ENCODE data around the gene MTHFD2. TPM values are rescaled to one million over a fixed set of nuclear protein-coding genes. Genes with fewer than 3 reads are reported as not detected.
"Not testable (repeated sequence)": the region's sequence is repeated elsewhere in the genome, so short reads cannot be mapped to it uniquely, and the experiment has no call there.

Gene MTHFD2
- total RNA-seq, 2 experiments from 2014 or later: 162 to 164 TPM

- H3K4me3 Mint-ChIP-seq; H3K27ac Mint-ChIP-seq; H3K9me3 Mint-ChIP-seq (ENCODE audit: insufficient read depth); ATAC-seq; H3K27me3 Mint-ChIP-seq (ENCODE audit: low read depth); DNase-seq; H3K4me1 Mint-ChIP-seq (ENCODE audit: low read depth): not testable (repeated sequence)
- peaks cover 58% of the 10 kb centered on the region for H3K36me3 Mint-ChIP-seq (ENCODE audit: low read depth)
- CTCF ChIA-PET: interaction anchor here (1.0 to 2.3 kb wide), 5 partner anchors 10 to 393 kb away, joined by 3 to 9 read pairs (median 4); partner anchors contain the start of gene MTHFD2
- POLR2A ChIA-PET: interaction anchor here (0.9 to 1.1 kb wide), 2 partner anchors 9 to 37 kb away, joined by 3 to 4 read pairs; partner anchors contain the start of gene MOB1A
These were observed 17.4 kb downstream of the MTHFD2 start for GRCh38 chr2:74215771-74216170.

DNA sequence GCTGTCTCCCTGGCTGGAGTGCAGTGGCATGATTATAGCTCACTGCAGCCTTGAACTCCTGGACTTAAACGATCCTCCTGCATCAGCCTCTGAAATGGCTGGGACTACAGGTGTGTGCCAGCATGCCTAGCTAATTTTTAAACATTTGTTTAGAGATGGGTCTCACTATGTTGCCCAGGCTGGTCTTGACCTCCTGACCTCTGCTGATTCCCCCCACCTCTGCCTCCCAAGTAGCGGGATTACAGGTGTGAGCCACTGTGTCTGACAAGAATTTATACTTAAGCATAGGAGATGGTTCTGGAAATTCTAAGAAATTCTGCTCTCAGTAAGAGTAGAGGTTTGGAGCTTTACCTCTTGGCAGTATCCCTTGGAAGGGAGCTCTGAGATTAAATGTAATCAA is 18.2 kb downstream of the MTHFD2 start:
- DNase-seq (no peak), ATAC-seq (no peak)
- no peak overlapping the region for H3K27ac Mint-ChIP-seq
- H3K36me3 Mint-ChIP-seq (ENCODE audit: low read depth): peaks cover 51% of the 10 kb centered on the region
- H3K27me3 Mint-ChIP-seq (ENCODE audit: low read depth): no peaks in the 10 kb centered on the region
- POLR2A ChIA-PET: interaction anchor here (0.9 to 1.1 kb wide), 2 partner anchors 10 to 38 kb away, joined by 3 to 4 read pairs; partner anchors contain the start of gene MOB1A
- no peak overlapping the region for H3K4me3 Mint-ChIP-seq
- CTCF ChIA-PET: interaction anchor here (1.0 to 2.3 kb wide), 4 partner anchors 11 to 175 kb away, joined by 3 to 9 read pairs (median 4); partner anchors contain the start of gene MTHFD2
- H3K4me1 Mint-ChIP-seq (ENCODE audit: low read depth): no peaks in the 10 kb centered on the region
- H3K9me3 Mint-ChIP-seq (ENCODE audit: insufficient read depth): no peaks in the 10 kb centered on the region

DNA sequence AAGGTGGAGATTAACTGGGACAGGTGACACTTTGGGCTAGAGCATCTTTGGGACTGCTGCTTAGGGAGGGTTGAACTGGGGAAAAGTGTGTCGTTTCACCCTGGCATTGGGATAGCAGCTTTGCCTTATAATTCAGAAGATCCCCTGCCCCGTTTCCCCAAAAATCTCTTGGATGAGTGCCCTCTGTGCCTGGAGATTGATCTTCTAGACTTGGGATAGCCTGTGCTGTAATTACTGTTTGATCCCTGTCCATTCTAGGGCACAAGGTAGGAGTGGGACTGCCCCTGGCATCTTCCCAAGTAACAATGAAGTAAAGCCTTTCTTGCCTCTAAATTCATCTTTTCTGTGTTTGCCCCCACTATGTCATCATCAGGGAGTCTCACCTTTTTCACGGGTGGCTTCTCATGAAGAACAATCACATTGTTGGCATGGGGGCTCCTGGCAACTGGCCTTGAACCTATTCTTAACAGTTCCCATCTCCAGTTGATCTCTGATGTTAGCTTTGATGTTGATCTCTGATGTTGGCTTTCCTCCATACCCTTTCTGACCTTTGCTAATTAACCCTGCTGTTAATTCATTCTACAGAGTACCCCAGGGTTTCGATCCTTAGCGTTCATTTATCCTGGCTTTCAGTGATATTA is 21.6 kb downstream of the MTHFD2 start:
- Mint-ChIP-seq H3K27me3 (ENCODE audit: low read depth) (no peaks in the 10 kb centered on the region), H3K36me3 (ENCODE audit: low read depth) (peaks cover 34% of the 10 kb centered on the region), H3K4me3 (no peak overlapping the region), H3K4me1 (ENCODE audit: low read depth) (peaks cover 3% of the 10 kb centered on the region), H3K27ac (no peak overlapping the region), H3K9me3 (ENCODE audit: insufficient read depth) (no peaks in the 10 kb centered on the region)
- POLR2A ChIA-PET: interaction anchor here (0.6 kb wide), 1 partner anchor 310 kb away, joined by 3 read pairs; the partner anchor contains the start of genes AUP1 and HTRA2
- no peak for ATAC-seq
- CTCF ChIA-PET: no interaction called here
- no peak for DNase-seq

DNA sequence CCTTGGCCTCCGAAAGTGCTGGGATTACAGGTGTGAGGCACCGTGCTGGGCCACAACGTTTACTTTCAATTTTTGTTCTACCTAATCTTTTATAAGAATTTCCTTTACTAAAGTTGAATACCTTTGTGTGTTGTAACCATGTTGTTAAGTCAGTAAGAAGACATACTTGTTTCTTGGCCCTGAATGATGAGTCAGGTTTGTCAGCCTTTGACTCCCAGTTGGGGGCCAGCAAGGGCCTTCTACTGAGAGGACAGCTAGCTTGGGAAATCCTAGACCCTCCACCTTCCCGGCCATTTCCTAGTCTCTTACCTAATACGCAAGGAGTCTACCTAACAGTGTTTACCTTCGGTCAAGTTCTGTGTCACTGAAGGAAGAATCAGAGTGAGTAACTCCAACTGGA is 22.7 kb downstream of the MTHFD2 start:
- Mint-ChIP-seq H3K4me1 (ENCODE audit: low read depth) (peaks cover 3% of the 10 kb centered on the region), H3K36me3 (ENCODE audit: low read depth) (peaks cover 27% of the 10 kb centered on the region), H3K27me3 (ENCODE audit: low read depth) (no peaks in the 10 kb centered on the region), H3K4me3 (no peak overlapping the region), H3K9me3 (ENCODE audit: insufficient read depth) (no peaks in the 10 kb centered on the region), H3K27ac (no peak overlapping the region)
- ATAC-seq (no peak), DNase-seq (no peak)
- CTCF ChIA-PET: no interaction called here
- POLR2A ChIA-PET: no interaction called here

- ATAC-seq (peak; percentile 10), DNase-seq (no peak)
- H3K4me3 Mint-ChIP-seq: no peak overlapping the region
- POLR2A ChIA-PET: no interaction called here
- peak overlapping the region; percentile 26 for H3K27ac Mint-ChIP-seq
- H3K27me3 Mint-ChIP-seq (ENCODE audit: low read depth): no peaks in the 10 kb centered on the region
- no peaks in the 10 kb centered on the region for H3K9me3 Mint-ChIP-seq (ENCODE audit: insufficient read depth)
- peaks cover 23% of the 10 kb centered on the region for H3K36me3 Mint-ChIP-seq (ENCODE audit: low read depth)
- peaks cover 3% of the 10 kb centered on the region for H3K4me1 Mint-ChIP-seq (ENCODE audit: low read depth)
- CTCF ChIA-PET: no interaction called here
These were observed 23.3 kb downstream of the MTHFD2 start for GRCh38 chr2:74221604-74222299.

DNA sequence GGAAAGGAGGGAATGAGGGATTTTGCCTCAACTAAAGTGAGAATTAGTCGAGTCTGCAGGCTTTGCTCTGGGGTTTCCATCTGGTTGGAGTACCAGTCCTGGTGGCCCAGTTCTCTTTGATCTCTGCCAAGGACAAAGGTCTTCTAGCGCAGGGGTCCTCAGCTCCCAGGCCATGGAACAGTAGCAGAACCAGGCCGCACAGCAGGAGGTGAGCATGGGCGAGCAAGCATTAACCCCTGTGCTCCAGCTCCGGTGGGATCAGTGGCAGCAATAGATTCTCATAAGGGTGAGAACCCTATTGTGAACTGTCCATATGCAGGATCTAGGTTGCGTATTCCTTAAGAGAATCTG is 23.9 kb downstream of the MTHFD2 start:
- Mint-ChIP-seq H3K27ac (no peak overlapping the region), H3K9me3 (ENCODE audit: insufficient read depth) (no peaks in the 10 kb centered on the region), H3K4me3 (no peak overlapping the region), H3K36me3 (ENCODE audit: low read depth) (peaks cover 20% of the 10 kb centered on the region), H3K4me1 (ENCODE audit: low read depth) (peaks cover 3% of the 10 kb centered on the region), H3K27me3 (ENCODE audit: low read depth) (no peaks in the 10 kb centered on the region)
- ChIA-PET POLR2A (no interaction called here), CTCF (no interaction called here)
- ATAC-seq: no peak
- DNase-seq: no peak

- Mint-ChIP-seq H3K27me3 (ENCODE audit: low read depth) (no peaks in the 10 kb centered on the region), H3K9me3 (ENCODE audit: insufficient read depth) (no peaks in the 10 kb centered on the region), H3K27ac (no peak overlapping the region), H3K4me3 (no peak overlapping the region), H3K36me3 (ENCODE audit: low read depth) (peaks cover 8% of the 10 kb centered on the region), H3K4me1 (ENCODE audit: low read depth) (peaks cover 3% of the 10 kb centered on the region)
- CTCF ChIA-PET: no interaction called here
- ATAC-seq (no peak), DNase-seq (no peak)
- POLR2A ChIA-PET: interaction anchor here (1.0 kb wide), 1 partner anchor 19 kb away, joined by 3 read pairs; no protein-coding TSS in a partner anchor
These were observed 25.7 kb downstream of the MTHFD2 start for GRCh38 chr2:74223941-74224770.

GRCh38 chr2:74225698-74226459 is 27.5 kb downstream of the MTHFD2 start:
- H3K9me3 Mint-ChIP-seq (ENCODE audit: insufficient read depth): no peaks in the 10 kb centered on the region
- peaks cover 3% of the 10 kb centered on the region for H3K4me1 Mint-ChIP-seq (ENCODE audit: low read depth)
- no peak overlapping the region for H3K4me3 Mint-ChIP-seq
- no peaks in the 10 kb centered on the region for H3K27me3 Mint-ChIP-seq (ENCODE audit: low read depth)
- ATAC-seq (peak; percentile 16), DNase-seq (no peak)
- ChIA-PET CTCF (no interaction called here), POLR2A (no interaction called here)
- H3K36me3 Mint-ChIP-seq (ENCODE audit: low read depth): no peaks in the 10 kb centered on the region
- no peak overlapping the region for H3K27ac Mint-ChIP-seq

GRCh38 chr2:74226648-74227213 is 28.3 kb downstream of the MTHFD2 start:
- Mint-ChIP-seq H3K4me1 (ENCODE audit: low read depth) (peaks cover 3% of the 10 kb centered on the region), H3K9me3 (ENCODE audit: insufficient read depth) (no peaks in the 10 kb centered on the region), H3K4me3 (no peak overlapping the region), H3K27ac (no peak overlapping the region), H3K36me3 (ENCODE audit: low read depth) (no peaks in the 10 kb centered on the region), H3K27me3 (ENCODE audit: low read depth) (no peaks in the 10 kb centered on the region)
- DNase-seq (no peak), ATAC-seq (no peak)
- ChIA-PET POLR2A (no interaction called here), CTCF (no interaction called here)

- DNase-seq: no peak
- H3K27ac Mint-ChIP-seq: no peak overlapping the region
- H3K4me3 Mint-ChIP-seq: no peak overlapping the region
- CTCF ChIA-PET: interaction anchor here (1.1 kb wide), 1 partner anchor 49 kb away, joined by 3 read pairs; the partner anchor contains the start of gene MOB1A
- POLR2A ChIA-PET: no interaction called here
- H3K36me3 Mint-ChIP-seq (ENCODE audit: low read depth): no peaks in the 10 kb centered on the region
- peaks cover 1% of the 10 kb centered on the region for H3K4me1 Mint-ChIP-seq (ENCODE audit: low read depth)
- no peak for ATAC-seq
- no peaks in the 10 kb centered on the region for H3K9me3 Mint-ChIP-seq (ENCODE audit: insufficient read depth)
- H3K27me3 Mint-ChIP-seq (ENCODE audit: low read depth): no peaks in the 10 kb centered on the region
These were observed 29.2 kb downstream of the MTHFD2 start for GRCh38 chr2:74227646-74228045.

- Mint-ChIP-seq H3K9me3 (ENCODE audit: insufficient read depth) (no peaks in the 10 kb centered on the region), H3K4me3 (no peak overlapping the region), H3K4me1 (ENCODE audit: low read depth) (no peaks in the 10 kb centered on the region), H3K36me3 (ENCODE audit: low read depth) (no peaks in the 10 kb centered on the region), H3K27me3 (ENCODE audit: low read depth) (no peaks in the 10 kb centered on the region), H3K27ac (no peak overlapping the region)
- DNase-seq (no peak), ATAC-seq (no peak)
- POLR2A ChIA-PET: no interaction called here
- CTCF ChIA-PET: interaction anchor here (1.4 to 1.5 kb wide), 2 partner anchors 21 to 107 kb away, joined by 3 to 4 read pairs; no protein-coding TSS in a partner anchor
These were observed 30.4 kb downstream of the MTHFD2 start for GRCh38 chr2:74228772-74229171.

All from activated CD8-positive, alpha-beta T cell treated with anti-CD3 and anti-CD28 coated beads, Interleukin-2, amount 10 ng/mL, durations not matched to agents 7 days and 5 days (primary cell).